H9 (cell line): ENCODE data around the gene LRRFIP1. TPM values are rescaled to one million over a fixed set of nuclear protein-coding genes. Genes with fewer than 3 reads are reported as not detected.
A peak's percentile ranks its signal among the peaks of the same experiment; 100 is the strongest.

Experiments used
- DNase-seq: peaks from one replicate; pipeline ENCODE4 v3.0.0-alpha.2; 2017
- H2AFZ ChIP-seq: one replicate; pipeline ENCODE4 v1.6.1; 2013; ENCODE audit warnings: mild to moderate bottlenecking, low read length, control low read depth, moderate library complexity
- H2AK5ac ChIP-seq: 2 replicates; pipeline ENCODE4 v1.6.1; 2013; ENCODE audit warnings: low read length, control low read depth, mixed read lengths; ENCODE audit not compliant: insufficient read length
- H2BK120ac ChIP-seq: one replicate; pipeline ENCODE4 v1.6.1; 2013; ENCODE audit warnings: low read depth, mild to moderate bottlenecking, low read length, control low read depth, inconsistent platforms; ENCODE audit not compliant: poor library complexity, severe bottlenecking
- H2BK12ac ChIP-seq: 2 replicates; pipeline ENCODE4 v1.6.1; 2013; ENCODE audit warnings: low read length, control low read depth, mixed read lengths, low read depth; ENCODE audit not compliant: insufficient read length
- H2BK15ac ChIP-seq: 2 replicates; pipeline ENCODE4 v1.6.1; 2013; ENCODE audit warnings: low read depth, low read length, control low read depth
- H2BK20ac ChIP-seq: one replicate; pipeline ENCODE4 v1.6.1; 2013; ENCODE audit warnings: low read depth, mild to moderate bottlenecking, low read length, control low read depth, inconsistent platforms; ENCODE audit not compliant: poor library complexity, severe bottlenecking
- H2BK5ac ChIP-seq: 2 replicates; pipeline ENCODE4 v1.6.1; 2013; ENCODE audit warnings: low read length, control low read depth, mixed read lengths; ENCODE audit not compliant: insufficient read length
- H3K14ac ChIP-seq: 2 replicates; pipeline ENCODE4 v1.6.1; 2013; ENCODE audit warnings: low read length, control low read depth; ENCODE audit not compliant: insufficient read depth
- H3K18ac ChIP-seq: 2 replicates; pipeline ENCODE4 v1.6.1; 2013; ENCODE audit warnings: low read depth, mild to moderate bottlenecking, mixed read lengths, low read length, control low read depth; ENCODE audit not compliant: insufficient read length
- H3K23ac ChIP-seq: 2 replicates; pipeline ENCODE4 v1.6.1; 2013; ENCODE audit warnings: low read length, control low read depth, mixed read lengths, low read depth; ENCODE audit not compliant: insufficient read length
- H3K23me2 ChIP-seq: 2 replicates; pipeline ENCODE4 v1.6.1; 2013; ENCODE audit warnings: low read depth, mild to moderate bottlenecking, mixed read lengths, low read length, control low read depth; ENCODE audit not compliant: insufficient read length, poor library complexity, severe bottlenecking
- H3K27ac ChIP-seq: 2 replicates; pipeline ENCODE4 v1.5.1; 2013; ENCODE audit warnings: low read length, control low read depth, mixed read lengths, low read depth; ENCODE audit not compliant: insufficient read length
- H3K27me3 ChIP-seq: 2 replicates; pipeline ENCODE4 v1.6.1; 2013; ENCODE audit warnings: low read length, control low read depth, inconsistent platforms; ENCODE audit not compliant: insufficient read depth
- H3K4ac ChIP-seq: 2 replicates; pipeline ENCODE4 v1.6.1; 2013; ENCODE audit warnings: low read depth, mild to moderate bottlenecking, control low read depth, inconsistent platforms, low read length, moderate library complexity
- H3K4me1 ChIP-seq: 2 replicates; pipeline ENCODE4 v1.6.1; 2013; ENCODE audit warnings: low read length, control low read depth, inconsistent platforms; ENCODE audit not compliant: insufficient read depth
- H3K4me2 ChIP-seq: 2 replicates; pipeline ENCODE4 v1.6.1; 2013; ENCODE audit warnings: low read length, control low read depth, mixed read lengths; ENCODE audit not compliant: insufficient read length, insufficient read depth
- H3K56ac ChIP-seq: 2 replicates; pipeline ENCODE4 v1.6.1; 2013; ENCODE audit warnings: low read depth, mild to moderate bottlenecking, mixed read lengths, low read length, control low read depth; ENCODE audit not compliant: insufficient read length
- H3K79me1 ChIP-seq: 2 replicates; pipeline ENCODE4 v1.6.1; 2013; ENCODE audit warnings: low read depth, mild to moderate bottlenecking, moderate library complexity, low read length, control low read depth, inconsistent platforms; ENCODE audit not compliant: insufficient read depth, poor library complexity, severe bottlenecking
- H3K79me2 ChIP-seq: 2 replicates; pipeline ENCODE4 v1.6.1; 2013; ENCODE audit warnings: low read length, control low read depth, inconsistent platforms; ENCODE audit not compliant: insufficient read depth
- H3K9ac ChIP-seq: 2 replicates; pipeline ENCODE4 v1.6.1; 2013; ENCODE audit warnings: low read length, control low read depth, mixed read lengths; ENCODE audit not compliant: insufficient read length; ENCODE audit errors: extremely low read depth
- H3K9me3 ChIP-seq: one replicate; pipeline ENCODE4 v1.6.1; 2013; ENCODE audit warnings: low read depth, low read length, inconsistent platforms; ENCODE audit not compliant: control insufficient read depth
- H3T11ph ChIP-seq: one replicate; pipeline ENCODE4 v1.6.1; 2013; ENCODE audit warnings: mild to moderate bottlenecking, low read length, control low read depth, inconsistent platforms
- H4K20me1 ChIP-seq: one replicate; pipeline ENCODE4 v1.6.1; 2013; ENCODE audit not compliant: control insufficient read depth, insufficient read length, insufficient read depth
- H4K5ac ChIP-seq: 2 replicates; pipeline ENCODE4 v1.6.1; 2013; ENCODE audit warnings: low read depth, mild to moderate bottlenecking, mixed read lengths, low read length, control low read depth; ENCODE audit not compliant: insufficient read length
- H4K8ac ChIP-seq: replicated peaks from 2 replicates; pipeline ENCODE4 v1.6.1; 2013; ENCODE audit warnings: low read length, control low read depth, mixed read lengths, low read depth; ENCODE audit not compliant: insufficient read length
- H4K91ac ChIP-seq: 2 replicates; pipeline ENCODE4 v1.6.1; 2013; ENCODE audit warnings: low read depth, mild to moderate bottlenecking, moderate library complexity, mixed read lengths, low read length, control low read depth; ENCODE audit not compliant: insufficient read length
- H3K27ac Mint-ChIP-seq, 3 experiments: 2 replicates in 2 of 3; 3 replicates in 1 of 3; pipeline ENCODE4 v1.8.0; 2020 to 2021; ENCODE audit warnings: mixed read lengths in 3 of 3, mild to moderate bottlenecking in 1 of 3, moderate library complexity in 1 of 3
- H3K27me3 Mint-ChIP-seq: 2 replicates; pipeline ENCODE4 v1.8.0; 2021; ENCODE audit warnings: low read depth, mild to moderate bottlenecking, moderate library complexity, mixed read lengths
- H3K36me3 Mint-ChIP-seq, 3 experiments: 2 replicates in 2 of 3; 3 replicates in 1 of 3; pipeline ENCODE4 v1.8.0; 2020 to 2021; ENCODE audit warnings: low read depth in 3 of 3, mixed read lengths in 3 of 3; ENCODE audit not compliant: insufficient read depth in 1 of 3
- H3K4me1 Mint-ChIP-seq, 2 experiments: 2 replicates each; pipeline ENCODE4 v1.8.0; 2020; ENCODE audit warnings: mixed read lengths in 2 of 2
- H3K4me3 Mint-ChIP-seq, 2 experiments: 2 replicates in 1 of 2; 3 replicates in 1 of 2; pipeline ENCODE4 v1.8.0; 2020 to 2021; ENCODE audit warnings: mild to moderate bottlenecking in 2 of 2, mixed read lengths in 2 of 2, moderate library complexity in 1 of 2
- H3K9me3 Mint-ChIP-seq, 2 experiments: 2 replicates in 1 of 2; 3 replicates in 1 of 2; pipeline ENCODE4 v1.8.0; 2020; ENCODE audit warnings: mild to moderate bottlenecking in 2 of 2, mixed read lengths in 2 of 2, moderate library complexity in 1 of 2
- CTCF ChIP-seq: fragments of 200-600 bp; sonication (generic); conservative IDR thresholded peaks from 3 replicates; pipeline ENCODE4 v1.8.0; 2021; ENCODE audit warnings: antibody characterized with exemption, mild to moderate bottlenecking
- WGBS: extraction: QIAGEN DNeasy Blood & Tissue Kit; methylation state at CpG from one replicate; pipeline ENCODE4 v1.1.7; 2013; ENCODE audit warnings: missing lambda C conversion rate, low lambda C conversion rate, mixed read lengths; ENCODE audit not compliant: insufficient read length; ENCODE audit errors: extremely low coverage; 5-methylcytosine and 5-hydroxymethylcytosine counted together
- total RNA-seq: library from RNA; stranded (reverse); gene quantifications from 2 replicates; pipeline ENCODE4 v1.2.1, GENCODE V29; 2021

The LRRFIP1 gene
- total RNA-seq, 1 experiment from 2014 or later: 38.5 TPM

- Histone ChIP-seq H3K14ac (no peak overlapping the region), H3T11ph (no peak overlapping the region), H3K4me2 (no peak overlapping the region), H3K23me2 (no peaks in the 10 kb centered on the region), H4K91ac (peak overlapping the region; percentile 39), H2AK5ac (no peak overlapping the region), H2BK5ac (no peak overlapping the region), H3K4me1 (peaks cover 4% of the 10 kb centered on the region; the same call in 1 of the 2 replicates), H3K79me1 (no peaks in the 10 kb centered on the region), H3K56ac (no peak overlapping the region), H2BK120ac (no peak overlapping the region), H3K18ac (no peak overlapping the region), H2AFZ (no peak overlapping the region), H3K27ac (no peak overlapping the region), H2BK15ac (no peak overlapping the region), H4K5ac (no peak overlapping the region), H2BK20ac (no peak overlapping the region), H4K20me1 (no peaks in the 10 kb centered on the region), H3K79me2 (peaks cover 2% of the 10 kb centered on the region; the same call in 1 of the 2 replicates), H3K27me3 (no peaks in the 10 kb centered on the region; the same call in 1 of the 2 replicates), H3K9ac (no peak overlapping the region), H2BK12ac (no peak overlapping the region), H3K9me3 (no peaks in the 10 kb centered on the region), H3K23ac (no peak overlapping the region), H4K8ac (no peak overlapping the region), H3K4ac (no peak overlapping the region)
- H3K4me1 Mint-ChIP-seq: peaks cover 15% of the 10 kb centered on the region in 2 experiments
- H3K27ac Mint-ChIP-seq: no peak overlapping the region
- no peak for DNase-seq
- H3K4me3 Mint-ChIP-seq: no peak overlapping the region
- WGBS: no CpG with 5 or more reads among the region's 10 CpGs
- TF ChIP-seq CTCF: no peak
- H3K9me3 Mint-ChIP-seq: peaks cover 14 to 31% of the 10 kb centered on the region in 2 experiments
- peaks cover 10% of the 10 kb centered on the region for H3K27me3 Mint-ChIP-seq
- peaks cover 31 to 39% (median 39%) of the 10 kb centered on the region in 3 experiments for H3K36me3 Mint-ChIP-seq
Observed at GRCh38 chr2:237633061-237633561, 5.7 kb downstream of the LRRFIP1 start.
